Activated CD4-positive, CD25-positive, alpha-beta regulatory T cell treated with anti-CD3 and anti-CD28 coated beads, Interleukin-2, amount 50 U/mL, for 16 hours (primary cell): ENCODE data around the gene CHI3L1.
"Not testable (repeated sequence)": the region's sequence is repeated elsewhere in the genome, so short reads cannot be mapped to it uniquely, and the experiment has no call there.

Experiments
- DNase-seq: peaks from one replicate; pipeline ENCODE4 v3.0.0-alpha.2; 2020; ENCODE audit warnings: low read depth, low spot score

Gene CHI3L1

GRCh38 chr1:203186446-203187303 lies at the start of gene CHI3L1:
CHI3L1 (minus strand) TSS chr1:203186704; CDS start chr1:203186623, 81 bp downstream.
- DNase-seq, result no peak

DNA sequence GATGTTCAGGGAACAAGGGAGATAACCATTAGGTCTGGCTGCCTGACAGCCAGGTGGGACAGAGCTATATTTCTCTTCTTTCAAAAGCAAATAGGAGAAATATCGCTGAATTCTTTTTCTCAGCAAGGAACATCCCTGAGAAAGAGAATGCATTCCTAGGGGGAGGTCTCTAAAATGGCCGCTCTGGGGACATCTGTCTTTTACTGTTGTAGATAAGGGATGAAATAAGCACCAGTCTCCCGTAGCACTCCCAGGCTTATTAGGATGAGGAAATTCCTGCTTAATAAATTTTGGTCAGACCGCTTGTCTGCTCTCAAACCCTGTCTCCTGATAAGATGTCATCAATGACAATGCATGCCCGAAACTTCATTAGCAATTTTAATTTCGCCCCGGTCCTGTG lies 48.4 kb upstream of the CHI3L1 start:
- not testable (repeated sequence) for DNase-seq

DNA sequence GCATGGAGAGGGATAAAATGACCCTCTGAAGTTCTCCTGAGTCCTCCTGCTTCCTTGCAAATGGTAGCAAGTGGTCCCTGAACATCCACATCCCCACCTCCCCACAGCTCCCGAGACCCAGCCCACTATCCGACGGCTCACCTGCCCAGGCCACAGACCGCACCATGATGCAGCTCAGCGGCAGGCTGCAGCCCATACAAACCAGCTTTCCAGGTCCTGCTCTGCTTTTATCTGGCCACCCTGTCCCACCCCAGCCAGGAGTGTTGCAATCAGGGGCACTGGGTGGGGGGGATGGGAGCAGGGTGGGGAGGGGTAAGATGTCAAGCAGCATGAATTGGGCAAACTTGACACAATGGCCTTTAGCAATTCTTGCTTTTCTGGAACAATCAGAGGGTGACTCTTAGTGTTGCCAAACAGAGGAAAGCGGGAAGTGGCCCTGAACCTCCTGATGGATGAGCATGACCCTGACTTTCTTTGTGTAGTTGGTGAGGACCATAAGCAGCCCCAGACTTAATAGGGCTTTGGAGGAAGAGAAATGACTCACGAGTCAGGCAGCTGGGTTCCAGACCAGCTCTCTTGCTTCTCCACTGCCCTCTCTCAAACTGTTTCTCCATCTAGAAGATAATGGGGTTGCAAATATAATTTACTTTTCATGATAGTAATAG lies 43.1 kb upstream of the CHI3L1 start, which contains the start of gene CHIT1:
CHIT1 (minus strand) TSS at position 203 of the 665 bp plus-strand sequence; CDS start at position 166, 37 bp downstream.
- no peak for DNase-seq

GRCh38 chr1:203228670-203229069 lies 42.2 kb upstream of the CHI3L1 start:
- DNase-seq, result no peak

GRCh38 chr1:203227371-203228083 lies 41.0 kb upstream of the CHI3L1 start:
- no peak for DNase-seq

DNA sequence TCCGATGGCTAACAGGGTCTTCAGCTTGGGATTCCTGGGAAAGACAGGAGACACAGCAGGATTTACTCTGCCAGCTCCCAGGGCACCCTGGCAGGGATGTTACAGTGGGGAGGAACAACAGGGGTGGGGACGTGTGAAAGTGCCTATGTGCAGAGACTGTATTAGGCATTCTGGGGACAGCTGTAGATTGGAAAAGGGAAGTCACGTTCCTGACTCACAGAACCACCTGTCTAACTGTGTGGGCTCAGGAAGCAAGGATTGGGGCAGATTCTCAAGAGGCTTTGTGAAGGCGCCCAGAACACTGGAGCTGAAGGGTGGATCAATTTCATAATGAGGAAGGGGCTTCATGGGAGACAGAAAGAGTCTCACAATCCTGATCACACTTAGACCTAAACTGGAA lies 38.6 kb upstream of the CHI3L1 start:
- DNase-seq, result no peak

- no peak for DNase-seq
Observed at GRCh38 chr1:203223012-203223775, 36.7 kb upstream of the CHI3L1 start.

GRCh38 chr1:203219934-203220333 lies 33.4 kb upstream of the CHI3L1 start:
- DNase-seq, result no peak

DNA sequence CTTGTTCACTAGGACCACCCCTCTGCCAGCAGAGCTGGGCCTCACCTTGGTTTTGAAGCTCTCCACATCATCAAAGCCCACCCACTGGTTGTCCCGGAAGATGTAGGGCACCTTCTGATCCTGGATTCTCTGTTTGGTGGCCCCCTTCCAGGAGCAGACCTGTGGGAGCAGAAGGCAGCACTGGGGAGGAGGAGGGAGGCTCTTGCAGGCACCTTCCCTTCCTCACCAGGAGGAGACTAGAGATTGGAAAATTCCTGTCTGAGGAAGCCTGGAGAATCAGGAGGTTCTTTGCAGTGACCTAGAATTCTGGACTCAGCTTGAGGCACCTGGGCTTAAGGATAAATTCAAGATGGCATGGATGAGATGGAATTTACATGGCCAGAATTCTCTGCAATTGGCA lies 32.7 kb upstream of the CHI3L1 start:
- no peak for DNase-seq

- no peak for DNase-seq
Observed at GRCh38 chr1:203217668-203218067, 31.2 kb upstream of the CHI3L1 start.

DNA sequence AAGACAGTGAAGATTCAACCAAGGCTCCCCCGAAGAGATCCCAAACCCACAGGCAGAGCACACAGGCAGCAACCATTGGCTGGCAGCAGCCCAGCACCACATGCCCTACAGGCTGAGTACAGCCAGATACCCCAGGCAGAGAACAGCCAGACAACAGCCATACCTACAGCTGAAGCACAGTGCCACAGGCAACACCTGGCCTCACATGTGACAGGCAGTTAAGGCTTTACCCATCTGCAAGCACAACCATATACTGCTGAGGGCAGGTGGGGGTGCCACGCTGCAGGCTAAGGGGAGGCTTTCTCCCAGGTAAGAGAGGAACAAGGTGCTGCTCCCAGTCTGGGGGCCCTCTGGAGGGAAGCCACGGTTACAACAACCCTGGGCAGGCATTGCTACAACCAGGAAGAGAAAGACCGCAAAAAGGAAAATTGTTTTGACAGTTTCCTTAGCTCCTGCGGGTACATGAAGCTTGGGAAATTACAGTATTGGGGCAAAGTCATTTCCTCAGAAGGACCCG lies 30.7 kb upstream of the CHI3L1 start:
- DNase-seq, result no peak

GRCh38 chr1:203216274-203217138 lies 30.0 kb upstream of the CHI3L1 start:
- peak; percentile 17 for DNase-seq

DNA sequence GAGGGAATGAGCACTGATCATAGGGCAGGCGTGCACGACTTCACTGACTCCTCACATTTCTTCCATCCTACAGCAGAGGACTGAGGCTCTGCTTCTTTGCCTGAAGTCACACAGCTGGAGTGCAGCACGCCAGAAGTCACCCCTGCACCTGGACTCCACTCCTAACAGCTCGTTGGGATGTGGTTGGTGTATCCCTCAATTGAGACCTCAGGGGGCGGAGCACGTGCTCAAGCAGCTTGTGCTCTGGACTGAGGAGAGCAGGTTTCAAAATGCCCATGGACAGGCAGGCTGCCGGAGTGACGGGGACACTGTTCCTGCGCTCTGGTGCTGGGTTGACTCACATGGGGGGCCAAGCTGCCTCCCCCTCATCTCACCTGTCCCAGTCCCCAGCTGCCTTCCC lies 29.1 kb upstream of the CHI3L1 start:
- DNase-seq, result no peak

- DNase-seq, result no peak
Observed at GRCh38 chr1:203214871-203215270, 28.4 kb upstream of the CHI3L1 start.

- no peak for DNase-seq
Observed at GRCh38 chr1:203213126-203213525, 26.6 kb upstream of the CHI3L1 start.

- no peak for DNase-seq
Observed at GRCh38 chr1:203211812-203212211, 25.3 kb upstream of the CHI3L1 start.

- no peak for DNase-seq
Observed at GRCh38 chr1:203210988-203211387, 24.5 kb upstream of the CHI3L1 start.

DNA sequence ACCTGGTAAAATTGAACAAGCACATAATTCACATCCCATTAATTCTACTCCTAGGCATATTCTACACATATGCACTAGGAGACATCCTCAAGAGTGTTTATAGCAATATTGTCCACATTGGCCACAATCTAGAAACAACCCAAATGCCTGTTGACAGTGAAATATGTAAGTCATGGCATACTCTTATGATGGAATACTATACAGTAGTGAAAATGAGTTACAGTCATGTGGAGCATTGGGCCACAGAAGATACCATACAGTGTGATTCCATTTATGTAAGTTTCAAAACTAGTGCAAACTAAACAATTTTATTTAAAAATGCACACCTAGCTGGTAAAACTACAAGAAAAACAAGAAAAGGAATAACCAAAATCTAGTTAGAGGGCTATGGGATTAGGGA lies 23.8 kb upstream of the CHI3L1 start:
- DNase-seq, result no peak

GRCh38 chr1:203208181-203208580 lies 21.7 kb upstream of the CHI3L1 start:
- no peak for DNase-seq

DNA sequence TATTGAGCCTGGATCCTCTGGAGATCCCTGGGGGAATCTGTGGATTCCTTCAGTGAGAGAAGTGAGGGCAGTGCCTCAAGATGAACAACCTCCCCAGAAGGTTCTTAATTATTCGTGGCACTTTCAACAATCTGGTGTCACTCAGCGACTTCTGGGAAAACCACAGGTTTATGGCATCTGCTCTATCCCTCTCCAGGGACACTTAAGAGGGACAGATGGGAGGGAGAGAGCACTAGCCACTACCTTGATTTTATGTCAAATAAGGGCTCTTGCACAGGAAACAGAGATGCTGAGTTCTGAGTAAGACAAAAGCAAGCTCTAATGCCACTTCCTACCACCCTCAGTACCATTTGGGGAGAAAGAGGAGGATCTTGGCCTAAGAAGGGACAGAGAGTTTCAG lies 21.2 kb upstream of the CHI3L1 start:
- no peak for DNase-seq
